ENCODE results near the gene FAM177A1. TPM values are rescaled to one million over a fixed set of nuclear protein-coding genes. Genes with fewer than 3 reads are reported as not detected.
A peak's percentile ranks its signal among the peaks of the same experiment; 100 is the strongest.
"Not testable (repeated sequence)": the region's sequence is repeated elsewhere in the genome, so short reads cannot be mapped to it uniquely, and the experiment has no call there.

The FAM177A1 gene
- total RNA-seq, result 10 to 100 TPM; 69.2 to 84.8 TPM
- long read RNA-seq, donor 1, transcript FAM177A1-202 (6 exons, 858 nt), result major isoform, 6 of 25 reads
- long read RNA-seq, donor 1, transcript FAM177A1-201 (5 exons, 2,927 nt), result major isoform, 6 of 25 reads
- long read RNA-seq, donor 1, partial matches to known transcripts, result 5 of 25 reads
- long read RNA-seq, donor 1, other reads (novel, unspliced or antisense), result 8 of 25 reads
- long read RNA-seq, donor 2, transcript FAM177A1-201 (5 exons, 2,927 nt), result major isoform, 56 of 90 reads
- long read RNA-seq, donor 2, transcript FAM177A1-202 (6 exons, 858 nt), result minor isoform, 17 of 90 reads
- long read RNA-seq, donor 2, partial matches to known transcripts, result 1 of 90 reads
- long read RNA-seq, donor 2, other reads (novel, unspliced or antisense), result 15 of 90 reads

DNA sequence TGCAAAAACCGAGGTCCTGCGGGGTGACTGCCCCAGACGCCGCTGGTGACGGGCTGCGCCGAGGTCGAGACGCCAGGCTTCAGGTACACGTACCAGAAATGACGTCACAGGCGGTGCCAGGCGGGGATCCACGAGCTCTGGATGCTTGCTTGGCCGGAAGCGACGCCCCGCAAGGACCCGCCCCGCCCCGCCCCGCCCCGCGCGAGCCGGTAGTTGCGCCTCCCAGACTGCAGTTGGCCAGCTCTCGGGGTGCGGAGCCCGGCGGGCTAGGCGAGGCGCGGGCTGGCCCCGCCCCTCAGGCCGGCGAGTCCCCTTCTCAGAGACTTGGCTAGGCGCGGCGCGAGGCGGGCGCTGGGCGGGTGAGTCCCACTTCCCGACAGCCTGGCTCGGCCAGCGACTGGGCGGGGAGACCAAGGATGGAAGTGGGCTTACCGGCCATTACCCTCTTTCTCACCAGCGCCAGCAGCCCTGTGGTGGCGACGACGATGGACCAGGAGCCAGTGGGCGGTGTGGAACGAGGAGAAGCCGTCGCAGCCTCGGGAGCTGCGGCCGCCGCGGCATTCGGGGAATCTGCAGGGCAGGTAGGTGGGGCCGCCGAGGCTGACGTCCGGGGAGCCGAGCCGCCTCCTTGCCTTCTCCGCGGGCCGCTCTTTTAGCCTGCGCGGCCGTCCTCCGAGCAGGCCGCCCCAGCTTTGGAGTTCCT, at the start of gene FAM177A1:
Gene FAM177A1, plus strand, starts transcription at position 225 of the 703 bp plus-strand sequence. Its CDS starts 192 bp downstream, at position 417.
- DNase-seq (ENCODE audit: low spot score), result peak; percentile 100
- intact Hi-C loops (cut with DNase I), result loop anchor here in 1 of 2 donors (10.0 kb wide), 1 partner anchor 359 kb away; the partner anchor contains the start of gene NFKBIA

DNA sequence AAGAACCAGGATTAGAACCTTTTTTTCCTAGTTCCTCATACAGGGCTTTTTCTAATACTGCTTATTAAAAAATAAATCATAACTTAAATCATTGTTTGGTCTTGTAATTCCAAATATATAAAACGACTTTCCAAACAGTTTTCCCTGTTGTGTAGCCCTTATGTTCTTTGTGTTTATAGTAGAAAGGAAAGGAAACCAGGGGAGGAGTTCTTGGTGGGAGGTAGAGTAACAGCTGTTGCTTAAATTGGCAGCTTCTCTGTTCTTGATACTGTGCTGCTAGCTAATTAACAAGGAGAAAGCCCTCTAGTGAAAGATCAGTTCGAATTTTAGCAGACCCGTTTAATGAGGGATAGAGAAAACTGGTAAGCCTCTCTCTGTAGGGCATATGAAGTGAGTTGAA, 48.3 kb upstream of the FAM177A1 start:
- intact Hi-C loops (cut with DNase I), result no loop called here
- DNase-seq (ENCODE audit: low spot score), result no peak

GRCh38 chr14:34999500-34999899, 46.6 kb upstream of the FAM177A1 start:
- no peak for DNase-seq (ENCODE audit: low spot score)
- intact Hi-C loops (cut with DNase I), result no loop called here

DNA sequence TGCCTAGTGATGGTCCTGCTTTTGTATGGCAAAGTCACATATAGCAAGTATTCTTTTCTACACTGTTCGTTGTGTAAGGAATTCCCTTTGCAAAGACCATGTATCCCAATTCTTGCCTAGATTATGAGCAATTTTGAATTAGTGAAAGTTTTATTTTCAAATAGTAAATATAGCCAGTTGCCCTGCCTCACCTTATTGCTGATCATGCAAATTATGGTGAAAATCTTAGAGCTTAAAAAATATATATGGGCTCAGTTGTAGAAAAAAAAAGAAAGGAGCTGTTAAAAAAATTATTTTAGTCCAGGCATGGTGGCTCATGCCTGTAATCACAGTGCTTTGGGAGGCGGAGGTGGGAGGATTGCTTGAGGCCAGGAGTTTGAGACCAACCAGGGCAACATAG, 44.5 kb upstream of the FAM177A1 start:
- intact Hi-C loops (cut with DNase I), result no loop called here
- DNase-seq (ENCODE audit: low spot score), result no peak

DNA sequence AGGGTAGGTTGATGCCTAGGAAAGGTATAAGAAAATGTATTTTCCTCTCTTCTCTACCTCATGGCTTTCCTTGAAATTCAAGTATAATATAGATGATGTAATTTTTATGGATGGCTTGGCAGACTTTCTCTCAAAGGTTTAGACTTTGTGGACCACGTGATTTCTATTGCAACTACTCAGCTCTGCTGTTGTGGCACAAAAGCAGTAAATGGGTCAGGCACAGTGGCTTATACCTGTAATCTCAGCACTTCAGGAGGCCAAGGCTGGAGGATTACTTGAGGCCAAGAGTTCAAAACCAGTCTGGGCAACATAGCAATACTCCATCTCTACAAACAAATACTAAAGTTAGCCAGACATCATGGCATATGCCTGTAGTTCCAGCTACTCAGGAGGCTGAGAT, 41.2 kb upstream of the FAM177A1 start:
- intact Hi-C loops (cut with DNase I), result loop anchor here in 1 of 2 donors (2.0 kb wide), 1 partner anchor 26 kb away; no protein-coding TSS in a partner anchor
- DNase-seq (ENCODE audit: low spot score), result no peak

GRCh38 chr14:35016568-35016967, 29.5 kb upstream of the FAM177A1 start:
- DNase-seq (ENCODE audit: low spot score), result no peak
- intact Hi-C loops (cut with DNase I), result no loop called here

DNA sequence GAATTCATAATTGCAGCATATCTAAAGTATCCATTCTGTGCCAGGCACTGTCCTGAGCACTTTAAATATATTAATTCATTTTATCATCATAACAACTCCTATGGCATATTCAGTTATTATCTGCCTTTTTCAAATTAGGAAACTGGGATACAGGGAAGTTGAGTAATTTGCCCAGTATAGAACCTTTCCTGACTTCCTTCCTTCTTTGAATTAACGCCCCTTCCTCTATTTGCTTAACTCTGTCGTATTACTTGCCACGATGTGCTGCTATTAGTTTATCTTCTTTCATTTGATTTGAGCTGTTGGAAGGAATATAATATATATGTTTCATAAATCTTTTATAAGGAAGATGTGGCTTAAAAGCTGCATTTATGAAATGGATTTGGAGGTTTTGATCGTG, 25.4 kb upstream of the FAM177A1 start:
- intact Hi-C loops (cut with DNase I), result no loop called here
- no peak for DNase-seq (ENCODE audit: low spot score)

DNA sequence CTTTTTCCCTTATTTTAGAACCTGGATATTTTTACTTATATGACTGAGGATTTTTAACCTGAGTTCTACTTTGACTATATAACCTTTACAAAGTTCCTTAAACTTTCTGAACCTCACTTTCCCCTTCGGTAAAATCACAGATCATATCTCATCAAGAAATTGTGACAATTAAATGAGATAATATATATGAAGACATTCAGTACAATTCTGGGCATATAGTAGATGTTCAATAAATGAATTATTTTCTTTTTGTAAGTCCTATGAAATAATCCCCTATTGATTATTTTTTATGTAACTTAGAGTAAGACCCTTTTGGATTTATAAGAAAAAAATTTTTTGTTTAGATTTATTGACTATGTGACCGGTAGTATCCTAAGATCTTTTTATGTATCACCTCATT, 17.6 kb upstream of the FAM177A1 start:
- intact Hi-C loops (cut with DNase I), result no loop called here
- no peak for DNase-seq (ENCODE audit: low spot score)

GRCh38 chr14:35032562-35032961, 13.5 kb upstream of the FAM177A1 start:
- intact Hi-C loops (cut with DNase I), result no loop called here

GRCh38 chr14:35034440-35034833, 11.6 kb upstream of the FAM177A1 start:
- no peak for DNase-seq (ENCODE audit: low spot score)
- intact Hi-C loops (cut with DNase I), result no loop called here

More at GRCh38 chr14:35032562-35032961, 13.5 kb upstream of the FAM177A1 start:
- DNase-seq (ENCODE audit: low spot score), result no peak

GRCh38 chr14:35034944-35035554, 11.0 kb upstream of the FAM177A1 start:
- intact Hi-C loops (cut with DNase I); DNase-seq (ENCODE audit: low spot score): not testable (repeated sequence)

DNA sequence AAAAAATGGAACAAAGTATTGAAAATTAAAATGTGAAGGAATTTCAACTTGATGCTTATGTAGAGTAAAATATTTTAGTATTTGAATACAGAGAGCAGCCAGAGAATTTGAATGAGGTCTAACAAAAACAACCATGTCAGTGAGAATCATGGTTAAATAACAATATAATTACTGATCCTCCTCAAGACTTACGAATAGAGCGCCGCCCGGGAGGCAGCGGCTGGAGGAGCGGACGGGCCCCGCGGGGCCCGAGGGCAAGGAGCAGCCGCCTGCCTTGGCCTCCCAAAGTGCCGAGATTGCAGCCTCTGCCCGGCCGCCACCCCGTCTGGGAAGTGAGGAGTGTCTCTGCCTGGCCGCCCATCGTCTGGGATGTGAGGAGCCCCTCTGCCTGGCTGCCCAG, 7.8 kb upstream of the FAM177A1 start:
- DNase-seq (ENCODE audit: low spot score); intact Hi-C loops (cut with DNase I): not testable (repeated sequence)

DNA sequence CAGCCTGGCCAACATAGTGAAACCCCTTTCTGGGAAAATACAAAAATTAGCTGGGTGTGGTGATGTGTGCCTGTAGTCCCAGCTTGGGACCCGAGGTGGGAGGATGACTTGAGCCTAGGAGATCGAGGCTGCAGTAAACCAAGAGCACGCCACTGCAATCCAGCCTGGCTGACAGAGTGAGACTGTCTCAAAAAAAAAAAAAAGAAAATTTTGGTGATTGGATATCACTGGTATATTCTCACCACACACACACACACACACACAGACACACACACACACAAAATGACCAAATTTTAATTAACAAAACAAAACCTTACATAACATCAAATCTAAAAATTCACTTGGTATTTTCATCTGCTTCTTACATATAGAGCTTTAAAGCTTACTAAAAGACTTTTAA, 3.4 kb upstream of the FAM177A1 start:
- intact Hi-C loops (cut with DNase I), result loop anchor here in 1 of 2 donors (10.0 kb wide), 1 partner anchor 362 kb away; the partner anchor contains the start of gene NFKBIA
- no peak for DNase-seq (ENCODE audit: low spot score)

- DNase-seq (ENCODE audit: low spot score), result no peak
- intact Hi-C loops (cut with DNase I), result loop anchor here in 1 of 2 donors (10.0 kb wide), 1 partner anchor 362 kb away; the partner anchor contains the start of gene NFKBIA
These were observed 3.0 kb upstream of the FAM177A1 start for GRCh38 chr14:35043046-35043445.

GRCh38 chr14:35044939-35045797, 904 bp upstream of the FAM177A1 start:
- DNase-seq (ENCODE audit: low spot score), result no peak
- intact Hi-C loops (cut with DNase I), result loop anchor here in 1 of 2 donors (10.0 kb wide), 1 partner anchor 360 kb away; the partner anchor contains the start of gene NFKBIA

GRCh38 chr14:35045798-35046047, 349 bp upstream of the FAM177A1 start:
- DNase-seq (ENCODE audit: low spot score), result no peak
- intact Hi-C loops (cut with DNase I), result loop anchor here in 1 of 2 donors (10.0 kb wide), 1 partner anchor 359 kb away; the partner anchor contains the start of gene NFKBIA

GRCh38 chr14:35046751-35047536, 872 bp downstream of the FAM177A1 start:
- DNase-seq (ENCODE audit: low spot score), result no peak
- intact Hi-C loops (cut with DNase I), result loop anchor here in 1 of 2 donors (10.0 kb wide), 1 partner anchor 358 kb away; the partner anchor contains the start of gene NFKBIA

GRCh38 chr14:35047976-35048513, 2.0 kb downstream of the FAM177A1 start:
- intact Hi-C loops (cut with DNase I), result loop anchor here in 1 of 2 donors (10.0 kb wide), 1 partner anchor 357 kb away; the partner anchor contains the start of gene NFKBIA
- DNase-seq (ENCODE audit: low spot score), result no peak
